Activated CD4-positive, alpha-beta memory T cell treated with anti-CD3 and anti-CD28 coated beads for 36 hours (primary cell): Measurements from ENCODE around the gene ROM1. TPM values are rescaled to one million over a fixed set of nuclear protein-coding genes. Genes with fewer than 3 reads are reported as not detected.

Experiments
- CTCF ChIA-PET: fragments of 350-600 bp; sonication (Branson Sonifier 250); formaldehyde crosslinking; loops from one replicate; lab custom pipeline; 2021; ENCODE audit warnings: antibody characterized with exemption, inconsistent platforms; lab: Charles Lee
- POLR2A ChIA-PET: fragments of 350-600 bp; sonication (Branson Sonifier 250); formaldehyde crosslinking; loops from one replicate; lab custom pipeline; 2021; ENCODE audit warnings: antibody characterized with exemption; lab: Charles Lee
- DNase-seq: peaks from one replicate; pipeline ENCODE4 v3.0.0-alpha.2; 2020
- H3K27ac Mint-ChIP-seq: one replicate; pipeline ENCODE4 v1.8.0; 2021; ENCODE audit warnings: mixed read lengths
- H3K27me3 Mint-ChIP-seq: one replicate; pipeline ENCODE4 v1.8.0; 2021; ENCODE audit warnings: mixed read lengths
- H3K36me3 Mint-ChIP-seq: one replicate; pipeline ENCODE4 v1.8.0; 2021; ENCODE audit warnings: mixed read lengths
- H3K4me1 Mint-ChIP-seq: one replicate; pipeline ENCODE4 v1.8.0; 2021; ENCODE audit warnings: low read depth, mixed read lengths
- H3K4me3 Mint-ChIP-seq: one replicate; pipeline ENCODE4 v1.8.0; 2021; ENCODE audit warnings: mild to moderate bottlenecking, mixed read lengths
- H3K9me3 Mint-ChIP-seq: one replicate; pipeline ENCODE4 v1.8.0; 2021; ENCODE audit warnings: mixed read lengths
- intact Hi-C: fragments of 100-400 bp; cut with micrococcal nuclease; formaldehyde crosslinking; loops from one replicate; pipeline ENCODE4 v1.15.1; 2023
- total RNA-seq, 2 experiments: library from RNA; stranded (reverse); gene quantifications; one replicate each; pipeline ENCODE4 v1.2.3, GENCODE V29; 2021

The ROM1 gene
- total RNA-seq, 2 experiments from 2014 or later: 1.1 to 1.5 TPM

- no peak for DNase-seq
- peak overlapping the region; percentile 93 for H3K27ac Mint-ChIP-seq
- ChIA-PET CTCF (interaction anchor here (0.7 to 3.0 kb wide), 11 partner anchors 10 to 198 kb away, joined by 3 to 31 read pairs (median 4); partner anchors contain the start of genes EML3, INTS5, LBHD1 and ROM1), POLR2A (interaction anchor here (0.6 to 3.8 kb wide), 12 partner anchors 9 to 233 kb away, joined by 3 to 30 read pairs (median 4); partner anchors contain the start of genes C11orf98, CSKMT, EML3 and GANAB)
- peaks cover 28% of the 10 kb centered on the region for H3K36me3 Mint-ChIP-seq
- peaks cover 22% of the 10 kb centered on the region for H3K4me1 Mint-ChIP-seq
- no peaks in the 10 kb centered on the region for H3K27me3 Mint-ChIP-seq
- intact Hi-C loops: loop anchor here (1.0 to 2.0 kb wide), 7 partner anchors 9 to 258 kb away; partner anchors contain the start of genes C11orf98, CSKMT, GANAB and ROM1
- H3K9me3 Mint-ChIP-seq: no peaks in the 10 kb centered on the region
- peak overlapping the region; percentile 97 for H3K4me3 Mint-ChIP-seq
These were observed 9.5 kb downstream of the ROM1 start for GRCh38 chr11:62622476-62623089.

GRCh38 chr11:62627713-62628112 lies 14.7 kb downstream of the ROM1 start:
- Mint-ChIP-seq H3K36me3 (peaks cover 44% of the 10 kb centered on the region), H3K27me3 (no peaks in the 10 kb centered on the region), H3K9me3 (no peaks in the 10 kb centered on the region), H3K4me3 (no peak overlapping the region), H3K4me1 (no peaks in the 10 kb centered on the region), H3K27ac (no peak overlapping the region)
- no peak for DNase-seq
- ChIA-PET POLR2A (no interaction called here), CTCF (interaction anchor here (1.1 kb wide), 1 partner anchor 15 kb away, joined by 3 read pairs; no protein-coding TSS in a partner anchor)
- intact Hi-C loops: no loop called here

- POLR2A ChIA-PET: interaction anchor here (0.6 to 0.8 kb wide), 2 partner anchors 39 to 41 kb away, joined by 3 to 4 read pairs; partner anchors contain the start of genes LBHD1, TUT1 and UQCC3
- Mint-ChIP-seq H3K27ac (no peak overlapping the region), H3K36me3 (peaks cover 57% of the 10 kb centered on the region)
These were observed 19.4 kb downstream of the ROM1 start for GRCh38 chr11:62632492-62632891.

GRCh38 chr11:62644220-62644619 lies 31.2 kb downstream of the ROM1 start:
- POLR2A ChIA-PET: interaction anchor here (0.6 to 7.2 kb wide), 6 partner anchors 10 to 208 kb away, joined by 3 to 68 read pairs (median 5); partner anchors contain the start of genes B3GAT3, C11orf98, CSKMT and TUT1
- CTCF ChIA-PET: interaction anchor here (1.1 to 1.4 kb wide), 3 partner anchors 50 to 70 kb away, joined by 3 to 5 read pairs (median 3); partner anchors contain the start of gene TUT1
- no peaks in the 10 kb centered on the region for H3K27me3 Mint-ChIP-seq
- peaks cover 22% of the 10 kb centered on the region for H3K36me3 Mint-ChIP-seq
- intact Hi-C loops: no loop called here
- H3K9me3 Mint-ChIP-seq: no peaks in the 10 kb centered on the region
- H3K4me3 Mint-ChIP-seq: no peak overlapping the region
- DNase-seq: no peak
- peaks cover 41% of the 10 kb centered on the region for H3K4me1 Mint-ChIP-seq
- peak overlapping the region; percentile 43 for H3K27ac Mint-ChIP-seq

More at GRCh38 chr11:62632492-62632891, 19.4 kb downstream of the ROM1 start:
- intact Hi-C loops: no loop called here
- no peak for DNase-seq
- Mint-ChIP-seq H3K9me3 (no peaks in the 10 kb centered on the region), H3K4me3 (no peak overlapping the region), H3K4me1 (peaks cover 16% of the 10 kb centered on the region), H3K27me3 (no peaks in the 10 kb centered on the region)
- CTCF ChIA-PET: interaction anchor here (1.0 kb wide), 1 partner anchor 40 kb away, joined by 3 read pairs; no protein-coding TSS in a partner anchor

GRCh38 chr11:62645671-62645945 lies 32.6 kb downstream of the ROM1 start:
- Mint-ChIP-seq H3K9me3 (no peaks in the 10 kb centered on the region), H3K4me1 (peaks cover 32% of the 10 kb centered on the region), H3K27me3 (no peaks in the 10 kb centered on the region), H3K4me3 (peak overlapping the region; percentile 94), H3K36me3 (peaks cover 21% of the 10 kb centered on the region), H3K27ac (peak overlapping the region; percentile 94)
- ChIA-PET CTCF (interaction anchor here (0.6 to 1.7 kb wide), 5 partner anchors 23 to 186 kb away, joined by 3 to 5 read pairs (median 4); partner anchors contain the start of genes HNRNPUL2, STX5 and TUT1), POLR2A (interaction anchor here (0.8 to 7.2 kb wide), 14 partner anchors 10 to 210 kb away, joined by 3 to 68 read pairs (median 5); partner anchors contain the start of genes B3GAT3, C11orf98, CSKMT and EML3)
- DNase-seq: peak; percentile 20
- intact Hi-C loops: no loop called here

DNA sequence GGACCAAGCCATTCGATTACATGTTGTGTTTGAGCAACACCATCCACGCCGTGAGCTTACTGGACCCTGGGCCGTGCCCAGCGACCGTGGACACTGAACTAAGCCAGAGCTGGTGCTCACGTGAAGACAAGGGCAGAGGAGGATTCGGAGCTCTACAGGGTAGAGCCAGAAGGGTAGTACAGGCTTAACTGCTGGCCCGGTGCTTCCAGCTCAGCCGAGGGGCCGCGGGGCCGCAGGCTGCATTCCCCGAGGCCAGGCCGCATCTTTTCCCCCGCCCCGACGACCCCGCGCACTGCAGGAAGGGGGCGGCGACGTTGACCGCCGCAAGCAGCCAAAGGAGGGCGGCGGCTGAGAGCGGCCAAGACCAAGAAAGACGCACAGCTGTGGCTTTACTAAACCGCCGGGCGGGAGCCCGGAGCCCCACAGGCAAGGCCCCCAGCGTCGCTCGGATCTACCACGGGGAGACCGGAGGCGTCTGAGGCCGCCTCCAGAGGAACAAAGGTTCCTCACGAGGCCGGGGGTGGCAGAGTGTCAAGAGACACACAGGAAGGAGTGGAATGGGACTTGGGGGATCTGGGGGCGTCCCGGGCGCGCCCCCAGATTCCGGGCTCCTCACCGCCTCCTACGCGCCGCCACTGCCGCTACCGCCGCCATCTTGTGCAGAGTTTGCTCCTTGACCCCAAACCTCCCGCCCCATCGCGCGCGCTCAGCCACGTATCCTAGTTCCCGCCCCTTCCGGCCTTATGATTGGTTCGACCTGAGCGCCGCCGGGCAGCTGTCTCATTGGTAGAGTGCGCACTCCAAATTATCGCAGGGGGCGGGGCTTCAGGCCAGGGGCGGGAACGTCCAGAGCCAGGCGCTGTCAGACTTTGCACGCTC lies 33.1 kb downstream of the ROM1 start, which contains the start of gene GANAB:
Gene GANAB, minus strand, starts transcription at position 668 of the 879 bp plus-strand sequence. Its CDS starts 14 bp downstream, at position 654.
- H3K4me1 Mint-ChIP-seq: peaks cover 30% of the 10 kb centered on the region
- DNase-seq: peak; percentile 100
- peak within 1 kb of the TSS; percentile 94 for H3K27ac Mint-ChIP-seq
- CTCF ChIA-PET: interaction anchor here (0.6 to 1.7 kb wide), 7 partner anchors 23 to 221 kb away, joined by 3 to 5 read pairs (median 3); partner anchors contain the start of genes HNRNPUL2 and STX5
- intact Hi-C loops: loop anchor here (1.0 to 2.0 kb wide), 3 partner anchors 24 to 55 kb away; partner anchors contain the start of genes EML3, ROM1 and TUT1
- POLR2A ChIA-PET: interaction anchor here (0.6 to 7.2 kb wide), 18 partner anchors 9 to 210 kb away, joined by 3 to 68 read pairs (median 5); partner anchors contain the start of genes B3GAT3, C11orf98, CSKMT and EML3
- H3K27me3 Mint-ChIP-seq: no peaks in the 10 kb centered on the region
- H3K36me3 Mint-ChIP-seq: peaks cover 21% of the 10 kb centered on the region
- no peaks in the 10 kb centered on the region for H3K9me3 Mint-ChIP-seq
- H3K4me3 Mint-ChIP-seq: peak within 1 kb of the TSS; percentile 94

DNA sequence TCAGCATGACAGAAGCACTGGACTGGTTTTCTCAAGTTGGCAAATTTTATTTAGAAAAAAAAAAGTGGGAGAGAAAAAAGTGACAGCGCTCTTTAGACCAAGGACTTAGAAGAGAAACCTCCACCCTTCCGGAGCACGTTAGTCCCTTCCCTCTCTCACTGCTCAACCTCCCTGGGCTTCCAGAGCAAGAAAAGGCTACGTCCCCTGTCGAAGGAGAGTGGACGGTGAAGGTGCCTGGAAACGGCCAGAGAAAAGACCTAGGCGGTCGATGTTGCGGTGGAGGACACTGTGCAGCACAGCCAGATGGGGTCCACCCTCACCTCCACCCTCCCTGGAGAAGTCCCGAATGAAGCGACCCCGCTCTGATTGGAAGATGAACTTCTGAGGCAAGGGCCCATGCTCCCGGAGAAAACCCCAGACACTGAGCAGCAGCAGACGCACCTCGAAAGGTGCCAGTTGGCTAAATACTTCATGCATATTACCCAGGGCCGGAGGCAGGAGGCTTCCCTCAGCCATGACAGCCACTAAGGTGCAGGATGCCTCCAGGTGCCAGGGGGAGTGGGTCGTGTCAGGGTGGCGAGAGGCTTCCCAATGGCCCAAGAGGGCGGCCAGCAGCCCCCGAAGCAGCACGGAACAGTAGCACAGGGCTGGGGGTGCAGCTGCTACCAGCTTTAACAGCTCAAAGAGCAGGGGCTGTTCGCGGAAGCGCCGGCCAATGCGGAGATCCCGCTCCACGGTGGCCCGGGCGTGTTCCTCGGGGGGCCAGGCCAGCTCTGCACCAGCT lies 34.0 kb downstream of the ROM1 start:
- Mint-ChIP-seq H3K27ac (peak overlapping the region; percentile 94), H3K36me3 (peaks cover 18% of the 10 kb centered on the region), H3K4me1 (peaks cover 29% of the 10 kb centered on the region), H3K4me3 (peak overlapping the region; percentile 94), H3K27me3 (no peaks in the 10 kb centered on the region), H3K9me3 (no peaks in the 10 kb centered on the region)
- POLR2A ChIA-PET: interaction anchor here (0.6 to 7.2 kb wide), 12 partner anchors 9 to 194 kb away, joined by 3 to 68 read pairs (median 6); partner anchors contain the start of genes C11orf98, CSKMT, EML3 and LBHD1
- DNase-seq: no peak
- CTCF ChIA-PET: interaction anchor here (0.8 to 1.7 kb wide), 5 partner anchors 35 to 222 kb away, joined by 3 to 5 read pairs (median 4); partner anchors contain the start of gene TUT1
- intact Hi-C loops: loop anchor here (1.0 to 2.0 kb wide), 3 partner anchors 25 to 56 kb away; partner anchors contain the start of genes EML3, ROM1 and TUT1

GRCh38 chr11:62647609-62648005 lies 34.5 kb downstream of the ROM1 start:
- intact Hi-C loops: loop anchor here (2.0 kb wide), 1 partner anchor 35 kb away; the partner anchor contains the start of genes EML3 and ROM1
- H3K4me3 Mint-ChIP-seq: no peak overlapping the region
- H3K27ac Mint-ChIP-seq: no peak overlapping the region
- no peaks in the 10 kb centered on the region for H3K9me3 Mint-ChIP-seq
- H3K4me1 Mint-ChIP-seq: peaks cover 29% of the 10 kb centered on the region
- H3K27me3 Mint-ChIP-seq: no peaks in the 10 kb centered on the region
- DNase-seq: no peak
- CTCF ChIA-PET: interaction anchor here (0.7 to 1.7 kb wide), 2 partner anchors 56 to 138 kb away, joined by 3 to 5 read pairs; partner anchors contain the start of gene TUT1
- POLR2A ChIA-PET: interaction anchor here (1.4 to 7.2 kb wide), 4 partner anchors 19 to 56 kb away, joined by 4 to 68 read pairs (median 8); partner anchors contain the start of genes C11orf98, CSKMT, LBHD1 and TUT1
- peaks cover 17% of the 10 kb centered on the region for H3K36me3 Mint-ChIP-seq

DNA sequence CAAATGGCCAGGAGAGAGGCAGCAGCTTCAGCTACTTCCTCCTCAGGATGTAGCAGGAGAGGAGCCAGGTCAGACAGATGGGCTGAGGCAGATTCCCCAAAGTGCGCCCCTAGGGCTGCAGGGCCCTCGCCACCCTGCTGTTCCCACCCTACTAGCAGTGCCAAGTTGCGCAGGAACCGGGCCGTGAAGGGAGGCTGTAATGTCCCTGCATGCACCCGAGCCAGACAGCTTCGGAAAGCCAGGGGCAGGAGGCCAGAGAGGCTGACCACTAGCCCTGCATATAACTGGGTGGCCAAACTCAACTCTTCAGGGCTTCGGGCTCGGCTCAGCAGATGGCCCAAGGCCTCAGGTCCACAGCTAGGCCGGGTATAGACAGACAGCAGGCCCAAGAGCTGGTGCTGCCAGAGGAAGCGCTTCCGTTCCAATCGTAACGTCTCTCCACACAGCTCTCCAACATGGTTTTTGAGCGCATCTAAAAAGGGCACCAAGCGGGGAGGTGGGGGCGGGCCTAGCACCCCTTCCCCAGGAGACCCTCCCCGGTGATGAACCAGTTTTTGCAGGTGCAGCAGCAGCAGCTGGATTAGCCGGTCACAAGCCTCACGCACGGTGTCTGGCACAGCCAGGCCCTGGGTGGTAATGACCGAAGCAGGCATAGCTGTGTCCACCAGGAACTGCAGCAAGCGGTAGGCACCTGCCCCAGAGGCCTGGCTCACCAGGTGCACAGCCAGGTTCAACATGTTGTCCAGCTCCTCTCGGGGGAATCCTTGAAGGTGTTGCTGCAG lies 35.3 kb downstream of the ROM1 start:
- no peak for DNase-seq
- intact Hi-C loops: no loop called here
- Mint-ChIP-seq H3K36me3 (peaks cover 16% of the 10 kb centered on the region), H3K27ac (no peak overlapping the region), H3K27me3 (no peaks in the 10 kb centered on the region), H3K9me3 (no peaks in the 10 kb centered on the region), H3K4me1 (peaks cover 29% of the 10 kb centered on the region), H3K4me3 (no peak overlapping the region)
- ChIA-PET POLR2A (interaction anchor here (1.4 to 7.2 kb wide), 5 partner anchors 11 to 57 kb away, joined by 3 to 68 read pairs (median 6); partner anchors contain the start of genes C11orf98, CSKMT, LBHD1 and TUT1), CTCF (interaction anchor here (0.6 to 1.7 kb wide), 4 partner anchors 7 to 138 kb away, joined by 3 to 5 read pairs (median 3); partner anchors contain the start of gene TUT1)
